SU-DHL-6 (cell line): ENCODE results near the gene TCF7L1.

ENCODE experiments used
- EZH2phosphoT487 ChIP-seq: fragments of 200-600 bp; sonication (generic), shearing (Covaris generic); conservative IDR thresholded peaks from 2 replicates; pipeline ENCODE4 v1.6.1; 2018; ENCODE audit warnings: mild to moderate bottlenecking, antibody characterized with exemption, low read length, moderate library complexity, mixed read lengths
- TF ChIP-seq, protein P1 (sequence below): fragments of 200-600 bp; sonication (generic); IDR thresholded peaks from one replicate; pipeline ENCODE4 v1.5.1; 2017; ENCODE audit warnings: antibody characterized with exemption, mild to moderate bottlenecking, low read length, moderate library complexity; ENCODE audit not compliant: insufficient read depth, poor library complexity, severe bottlenecking

- TF ChIP-seq EZH2phosphoT487: no peak
- TF ChIP-seq, protein P1, sequence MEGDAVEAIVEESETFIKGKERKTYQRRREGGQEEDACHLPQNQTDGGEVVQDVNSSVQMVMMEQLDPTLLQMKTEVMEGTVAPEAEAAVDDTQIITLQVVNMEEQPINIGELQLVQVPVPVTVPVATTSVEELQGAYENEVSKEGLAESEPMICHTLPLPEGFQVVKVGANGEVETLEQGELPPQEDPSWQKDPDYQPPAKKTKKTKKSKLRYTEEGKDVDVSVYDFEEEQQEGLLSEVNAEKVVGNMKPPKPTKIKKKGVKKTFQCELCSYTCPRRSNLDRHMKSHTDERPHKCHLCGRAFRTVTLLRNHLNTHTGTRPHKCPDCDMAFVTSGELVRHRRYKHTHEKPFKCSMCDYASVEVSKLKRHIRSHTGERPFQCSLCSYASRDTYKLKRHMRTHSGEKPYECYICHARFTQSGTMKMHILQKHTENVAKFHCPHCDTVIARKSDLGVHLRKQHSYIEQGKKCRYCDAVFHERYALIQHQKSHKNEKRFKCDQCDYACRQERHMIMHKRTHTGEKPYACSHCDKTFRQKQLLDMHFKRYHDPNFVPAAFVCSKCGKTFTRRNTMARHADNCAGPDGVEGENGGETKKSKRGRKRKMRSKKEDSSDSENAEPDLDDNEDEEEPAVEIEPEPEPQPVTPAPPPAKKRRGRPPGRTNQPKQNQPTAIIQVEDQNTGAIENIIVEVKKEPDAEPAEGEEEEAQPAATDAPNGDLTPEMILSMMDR: no peak
These were observed 102.9 kb downstream of the TCF7L1 start for GRCh38 chr2:85236084-85236483.
